Caco-2 (cell line): ENCODE measurements around the gene KCNK15. TPM values are rescaled to one million over a fixed set of nuclear protein-coding genes. Genes with fewer than 3 reads are reported as not detected.

ENCODE experiments used
- BruUV-seq: library from RNA; stranded (reverse); fragments of 400-500 nt; replicated peaks from 2 replicates; lab custom pipeline; 2021; lab: Mats Ljungman, UMichigan
- CTCF ChIA-PET: fragments of 300-600 bp; sonication (Branson Sonifier 250); formaldehyde crosslinking; loops from one replicate; lab custom pipeline; 2022; ENCODE audit warnings: antibody characterized with exemption; lab: Charles Lee
- POLR2A ChIA-PET: fragments of 300-600 bp; sonication (Branson Sonifier 250); formaldehyde crosslinking; loops from one replicate; lab custom pipeline; 2022; ENCODE audit warnings: antibody characterized with exemption; lab: Charles Lee
- DNase-seq, 2 experiments: peaks; one replicate each; pipeline versions ENCODE4 v3.0.0 to v3.0.0-alpha.2; 2020 to 2022
- H3K27me3 ChIP-seq: replicated peaks from 2 replicates; pipeline ENCODE4 v1.6.0; 2011; ENCODE audit warnings: low read length; ENCODE audit not compliant: control insufficient read depth, insufficient read depth
- H3K36me3 ChIP-seq: 2 replicates; pipeline ENCODE4 v1.5.1; 2011; ENCODE audit warnings: low read length; ENCODE audit not compliant: control insufficient read depth, insufficient read depth
- H3K4me1 ChIP-seq: fragments of 250-450 bp; sonication (Bioruptor Pico); 2 replicates; pipeline ENCODE4 v1.5.1; 2020; ENCODE audit warnings: mild to moderate bottlenecking
- H3K4me3 ChIP-seq: 2 replicates; pipeline ENCODE4 v1.5.1; 2011; ENCODE audit warnings: low read depth, mild to moderate bottlenecking, control low read depth, low read length
- H3K9me3 ChIP-seq: fragments of 250-450 bp; sonication (Bioruptor Pico); 2 replicates; pipeline ENCODE4 v1.5.1; 2020; ENCODE audit warnings: mild to moderate bottlenecking, moderate library complexity
- H3K27ac Mint-ChIP-seq: one replicate; pipeline ENCODE4 v1.8.0; 2022; ENCODE audit warnings: mixed read lengths; ENCODE audit not compliant: unreplicated experiment
- H3K27me3 Mint-ChIP-seq: one replicate; pipeline ENCODE4 v1.8.0; 2022; ENCODE audit warnings: mixed read lengths; ENCODE audit not compliant: insufficient read depth, unreplicated experiment
- H3K36me3 Mint-ChIP-seq: one replicate; pipeline ENCODE4 v1.8.0; 2022; ENCODE audit warnings: mild to moderate bottlenecking, mixed read lengths; ENCODE audit not compliant: insufficient read depth, unreplicated experiment
- H3K4me1 Mint-ChIP-seq: one replicate; pipeline ENCODE4 v1.8.0; 2022; ENCODE audit warnings: low read depth, mixed read lengths; ENCODE audit not compliant: unreplicated experiment
- H3K4me3 Mint-ChIP-seq: one replicate; pipeline ENCODE4 v1.8.0; 2022; ENCODE audit warnings: mild to moderate bottlenecking, moderate library complexity, mixed read lengths; ENCODE audit not compliant: unreplicated experiment
- H3K9me3 Mint-ChIP-seq: one replicate; pipeline ENCODE4 v1.8.0; 2022; ENCODE audit warnings: mixed read lengths; ENCODE audit not compliant: unreplicated experiment
- CTCF ChIP-seq, 2 experiments: fragments of 200-600 bp in 1 of 2; IDR thresholded peaks; 1 replicate in 1 of 2; 2 replicates in 1 of 2; pipeline versions ENCODE4 v1.5.1 to v1.8.0; 2011 to 2022; ENCODE audit warnings: antibody characterized with exemption in 1 of 2, control low read depth in 1 of 2, inconsistent platforms in 1 of 2, low read depth in 1 of 2, low read length in 1 of 2, mild to moderate bottlenecking in 1 of 2, moderate library complexity in 1 of 2; ENCODE audit not compliant: insufficient read depth in 1 of 2, severe bottlenecking in 1 of 2, unreplicated experiment in 1 of 2
- intact Hi-C: fragments of 100-400 bp; cut with micrococcal nuclease; formaldehyde crosslinking; loops from one replicate; pipeline ENCODE4 v1.10.0; 2022; ENCODE audit not compliant: unreplicated experiment
- total RNA-seq: library from RNA; stranded (reverse); gene quantifications from 2 replicates; pipeline ENCODE4 v1.2.3, GENCODE V29; 2022

Gene KCNK15
- total RNA-seq, 1 experiment from 2014 or later = 2.9 TPM

GRCh38 chr20:44742304-44743079 is 3.2 kb upstream of the KCNK15 start:
- no TSS peak for BruUV-seq
- H3K4me1 ChIP-seq = peaks cover 13% of the 10 kb centered on the region
- Mint-ChIP-seq H3K27ac (no peak overlapping the region), H3K27me3 (peaks cover 5% of the 10 kb centered on the region), H3K9me3 (no peaks in the 10 kb centered on the region), H3K4me3 (no peak overlapping the region), H3K36me3 (peaks cover 10% of the 10 kb centered on the region), H3K4me1 (peaks cover 13% of the 10 kb centered on the region)
- TF ChIP-seq CTCF (IDR thresholded peaks at IDR 0.05; ENCODE audit: insufficient read depth in 1 of 2, low read depth in 1 of 2, low read length in 1 of 2, severe bottlenecking in 1 of 2, unreplicated experiment in 1 of 2) = no peak
- peaks cover 2% of the 10 kb centered on the region; the same call in 1 of the 2 replicates for H3K27me3 ChIP-seq
- H3K4me3 ChIP-seq = no peak overlapping the region
- H3K9me3 ChIP-seq = no peaks in the 10 kb centered on the region
- no peaks in the 10 kb centered on the region for H3K36me3 ChIP-seq
- peak in 1 of 2 experiments; percentile 48 for DNase-seq
- intact Hi-C loops = no loop called here
- ChIA-PET CTCF (no interaction called here), POLR2A (no interaction called here)

GRCh38 chr20:44743080-44743701 is 2.5 kb upstream of the KCNK15 start:
- Mint-ChIP-seq H3K27me3 (peaks cover 6% of the 10 kb centered on the region), H3K9me3 (no peaks in the 10 kb centered on the region), H3K4me1 (peaks cover 15% of the 10 kb centered on the region), H3K27ac (no peak overlapping the region), H3K4me3 (no peak overlapping the region), H3K36me3 (peaks cover 13% of the 10 kb centered on the region)
- no peak for DNase-seq
- Histone ChIP-seq H3K27me3 (peaks cover 2% of the 10 kb centered on the region; the same call in 1 of the 2 replicates), H3K4me1 (peaks cover 13% of the 10 kb centered on the region), H3K36me3 (no peaks in the 10 kb centered on the region), H3K9me3 (no peaks in the 10 kb centered on the region), H3K4me3 (no peak overlapping the region)
- TF ChIP-seq CTCF (IDR thresholded peaks at IDR 0.05; ENCODE audit: insufficient read depth in 1 of 2, low read depth in 1 of 2, low read length in 1 of 2, severe bottlenecking in 1 of 2, unreplicated experiment in 1 of 2) = no peak
- intact Hi-C loops = no loop called here
- BruUV-seq = no TSS peak
- ChIA-PET POLR2A (interaction anchor here (0.7 kb wide), 1 partner anchor 32 kb away, joined by 3 read pairs; no protein-coding TSS in a partner anchor), CTCF (interaction anchor here (1.8 kb wide), 1 partner anchor 58 kb away, joined by 6 read pairs; no protein-coding TSS in a partner anchor)

GRCh38 chr20:44743916-44744655 is 1.6 kb upstream of the KCNK15 start:
- Mint-ChIP-seq H3K4me3 (no peak overlapping the region), H3K4me1 (peaks cover 15% of the 10 kb centered on the region), H3K27me3 (peaks cover 6% of the 10 kb centered on the region), H3K9me3 (no peaks in the 10 kb centered on the region), H3K27ac (no peak overlapping the region), H3K36me3 (peaks cover 7% of the 10 kb centered on the region)
- no peak for TF ChIP-seq CTCF (IDR thresholded peaks at IDR 0.05; ENCODE audit: insufficient read depth in 1 of 2, low read depth in 1 of 2, low read length in 1 of 2, severe bottlenecking in 1 of 2, unreplicated experiment in 1 of 2)
- ChIA-PET POLR2A (interaction anchor here (0.7 kb wide), 1 partner anchor 32 kb away, joined by 3 read pairs; no protein-coding TSS in a partner anchor), CTCF (interaction anchor here (1.1 to 1.8 kb wide), 3 partner anchors 11 to 141 kb away, joined by 3 to 6 read pairs (median 6); partner anchors contain the start of gene YWHAB)
- peak in 1 of 2 experiments; percentile 33 for DNase-seq
- H3K4me1 ChIP-seq = peaks cover 11% of the 10 kb centered on the region
- H3K4me3 ChIP-seq = no peak overlapping the region
- BruUV-seq = no TSS peak
- H3K27me3 ChIP-seq = peaks cover 2% of the 10 kb centered on the region; the same call in 1 of the 2 replicates
- no peaks in the 10 kb centered on the region for H3K36me3 ChIP-seq
- intact Hi-C loops = no loop called here
- no peaks in the 10 kb centered on the region for H3K9me3 ChIP-seq
